Panc1 (cell line): ENCODE results near the gene TNFRSF18.

ENCODE experiments used
- CTCF ChIP-seq: fragments of 450-650 bp; IDR thresholded peaks from 2 replicates; pipeline ENCODE4 v1.5.1; 2017; ENCODE audit warnings: mild to moderate bottlenecking
- POLR2AphosphoS5 ChIP-seq: IDR thresholded peaks from 2 replicates; pipeline ENCODE4 v1.6.1; 2012; ENCODE audit warnings: mild to moderate bottlenecking, low read depth, low read length, moderate library complexity
- REST ChIP-seq, 2 experiments: IDR thresholded peaks; 2 replicates each; pipeline ENCODE4 v1.6.1; 2011 to 2012; ENCODE audit warnings: low read depth in 2 of 2, control low read depth in 1 of 2, low read length in 1 of 2, mild to moderate bottlenecking in 1 of 2, moderate library complexity in 1 of 2; ENCODE audit not compliant: insufficient read depth in 1 of 2
- TCF7L2 ChIP-seq: IDR thresholded peaks from 2 replicates; pipeline ENCODE4 v1.6.1; 2011; ENCODE audit warnings: mild to moderate bottlenecking, low read depth, low read length, inconsistent platforms

DNA sequence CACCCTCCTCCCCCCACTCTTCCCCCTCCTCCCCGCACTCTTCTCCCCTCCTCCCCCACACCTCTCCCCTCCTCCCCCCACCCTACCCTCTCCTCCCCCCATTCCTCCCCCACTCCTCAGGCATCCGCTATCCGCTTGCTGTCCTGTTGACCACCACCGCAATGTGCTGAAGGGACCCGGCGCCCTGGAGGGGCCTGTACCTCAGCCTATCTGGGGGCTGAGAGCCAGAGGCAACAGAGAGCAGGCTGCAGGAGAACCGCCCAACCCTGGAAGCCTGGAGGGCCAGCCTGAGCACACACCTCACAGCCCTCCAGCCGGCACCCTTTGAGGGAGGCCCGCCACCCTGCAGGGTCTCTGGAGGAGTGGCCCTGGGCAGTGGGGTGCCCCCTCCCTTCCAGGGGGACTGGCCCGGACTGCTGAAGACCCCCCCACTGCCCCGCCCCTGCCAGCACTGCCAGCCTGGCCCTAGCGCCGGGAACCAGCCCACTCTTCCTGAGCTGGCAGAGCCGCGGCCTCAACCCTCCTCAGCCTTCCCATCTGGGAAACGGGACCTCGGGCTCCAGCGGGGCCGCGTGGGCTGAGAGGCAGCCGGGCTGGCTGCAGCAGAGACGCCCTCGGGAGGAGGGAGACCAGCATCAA, 38.9 kb upstream of the TNFRSF18 start:
- TF ChIP-seq POLR2AphosphoS5 (no peak), CTCF (no peak), TCF7L2 (no peak), REST (IDR thresholded peaks at IDR 0.05; ENCODE audit: insufficient read depth in 1 of 2, low read depth in 2 of 2, low read length in 1 of 2) (no peak)
